ENCODE results near the gene VPS4B.
"Not testable (repeated sequence)": the region's sequence is repeated elsewhere in the genome, so short reads cannot be mapped to it uniquely, and the experiment has no call there.

The VPS4B gene

DNA sequence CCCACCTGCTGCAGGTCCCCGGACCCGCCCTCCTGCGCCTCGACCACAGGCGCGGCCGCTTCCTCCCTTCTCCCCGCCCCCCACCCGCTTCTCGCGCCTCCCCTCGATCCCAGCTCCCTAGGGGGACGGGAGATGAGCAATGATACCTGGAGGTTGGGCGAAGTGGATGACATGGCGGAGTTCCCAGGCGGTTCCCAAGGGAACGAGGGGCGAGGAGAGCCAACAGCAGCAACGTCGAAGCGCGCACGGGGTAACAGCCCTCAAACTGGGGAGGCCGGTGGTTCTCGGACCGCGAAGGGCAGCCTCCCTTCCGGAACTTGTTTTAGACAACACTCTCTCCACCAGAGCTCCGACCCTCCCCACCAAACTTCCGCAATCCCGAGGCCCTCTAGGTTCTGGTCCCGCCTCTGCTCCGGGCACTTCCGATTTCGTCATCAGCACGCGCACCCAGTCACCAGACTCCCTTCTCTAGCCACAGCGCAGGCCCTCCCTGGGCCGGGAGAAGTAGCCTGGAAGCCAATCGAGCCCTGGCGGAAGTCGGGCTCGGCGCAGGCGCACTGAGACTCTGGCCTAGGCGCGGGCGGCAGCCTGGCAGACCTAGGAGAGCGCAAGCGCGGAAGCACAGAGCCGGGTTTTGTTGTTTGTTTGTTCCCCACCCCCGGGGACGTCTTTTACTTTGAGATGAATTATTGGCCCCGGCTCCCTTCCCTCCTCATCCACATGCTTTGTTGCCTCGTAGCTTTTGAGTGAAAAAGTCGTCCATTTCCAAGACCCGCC, at the start of gene VPS4B:
TSS of gene VPS4B (minus strand) at position 390 of the 777 bp plus-strand sequence. CDS start at position 173, 217 bp downstream.
- DNase-seq, result peak; percentile 100

DNA sequence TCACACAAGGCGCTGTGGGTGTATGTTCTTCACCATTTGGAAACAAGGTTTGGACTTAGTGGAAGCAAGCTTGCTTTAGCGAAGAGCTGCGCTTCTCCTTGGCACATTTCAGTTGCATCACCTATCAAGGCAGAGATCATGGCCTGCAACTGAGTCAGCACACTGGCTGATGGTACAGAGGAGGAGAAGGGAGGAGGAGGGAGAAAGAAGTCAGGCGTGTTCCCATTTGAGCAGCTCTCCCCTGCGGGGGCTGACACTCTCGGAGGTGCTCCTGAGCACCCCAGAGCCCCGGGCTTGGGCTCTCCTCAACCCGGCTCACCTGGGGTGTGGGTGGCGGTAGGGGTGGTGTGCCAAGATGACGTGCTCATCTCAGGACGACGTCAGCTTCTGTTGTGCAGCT, 48.5 kb upstream of the VPS4B start:
- DNase-seq, result no peak

DNA sequence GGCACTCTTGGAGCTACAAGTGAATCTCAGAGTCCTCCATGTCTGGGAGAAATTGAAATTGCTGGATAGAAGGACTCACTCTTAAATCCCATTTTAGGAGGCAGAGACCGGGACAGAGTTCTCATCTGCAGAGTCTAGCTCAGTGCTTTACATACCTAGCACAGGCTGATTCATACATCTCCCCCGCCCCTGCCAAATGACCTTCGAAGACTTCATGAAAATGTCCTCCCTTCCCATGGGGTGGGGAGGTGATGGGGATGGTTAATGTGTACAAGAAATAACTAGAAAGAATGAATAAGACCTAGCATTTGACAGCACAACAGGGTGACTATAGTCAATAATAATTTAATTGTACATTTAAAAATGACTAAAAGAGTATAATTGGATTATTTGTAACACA, 46.3 kb upstream of the VPS4B start:
- no peak for DNase-seq

DNA sequence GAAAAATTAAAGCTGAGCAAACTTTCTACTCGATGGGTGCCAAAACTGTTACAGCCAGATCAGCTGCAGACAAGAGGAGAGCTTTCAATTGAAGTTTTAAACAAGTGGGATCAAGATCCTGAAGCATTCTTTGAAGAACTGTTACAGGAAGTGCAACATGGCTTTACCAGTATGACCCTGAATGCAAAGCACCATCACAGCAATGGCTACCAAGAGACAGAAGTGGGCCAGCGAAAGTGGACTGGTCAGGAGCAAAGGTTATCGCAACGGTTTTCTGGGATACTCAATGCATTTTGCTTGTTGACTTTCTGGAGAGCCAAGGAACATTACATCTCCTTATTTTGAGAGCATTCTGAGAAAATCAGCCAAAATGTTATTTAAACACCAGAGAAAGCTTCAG, 45.4 kb upstream of the VPS4B start:
- no peak for DNase-seq

DNA sequence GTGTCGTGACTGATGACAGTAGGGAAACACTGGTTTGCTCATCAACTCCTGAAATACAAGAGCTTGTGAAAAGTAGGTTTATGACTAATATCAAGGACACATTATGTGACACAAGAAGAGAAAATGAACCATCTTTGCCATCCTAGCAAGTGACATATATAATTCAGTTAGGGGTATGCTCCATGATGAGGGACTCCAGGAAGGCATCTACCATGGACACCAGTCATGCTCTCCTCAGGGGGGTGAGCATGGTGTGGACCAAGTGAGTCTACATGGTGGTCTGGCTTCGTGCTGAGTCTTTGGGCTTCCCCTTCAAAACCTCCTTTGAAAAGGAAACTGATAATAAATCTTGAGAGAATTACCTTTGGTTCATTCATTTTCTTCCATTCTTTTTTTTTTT, 42.8 kb upstream of the VPS4B start:
- DNase-seq, result no peak

DNA sequence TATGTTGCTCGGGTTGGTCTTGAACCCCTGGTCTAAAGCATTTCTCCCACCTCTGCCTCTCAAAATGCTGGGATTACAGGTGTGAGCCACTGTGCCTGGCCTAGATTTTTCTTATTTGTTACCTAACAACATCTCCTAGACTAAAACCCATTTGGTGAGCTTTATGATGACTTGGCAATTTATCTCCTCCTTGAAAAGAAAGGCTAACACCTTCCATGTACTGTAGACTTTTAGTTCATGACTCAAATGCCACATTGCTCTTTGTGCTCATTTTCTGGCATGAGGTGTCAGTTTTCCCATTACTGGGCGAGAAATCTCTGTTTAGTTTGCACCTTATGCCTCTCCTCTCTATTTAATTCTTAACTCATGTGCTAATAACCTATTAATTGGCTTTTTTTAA, 42.2 kb upstream of the VPS4B start:
- no peak for DNase-seq

DNA sequence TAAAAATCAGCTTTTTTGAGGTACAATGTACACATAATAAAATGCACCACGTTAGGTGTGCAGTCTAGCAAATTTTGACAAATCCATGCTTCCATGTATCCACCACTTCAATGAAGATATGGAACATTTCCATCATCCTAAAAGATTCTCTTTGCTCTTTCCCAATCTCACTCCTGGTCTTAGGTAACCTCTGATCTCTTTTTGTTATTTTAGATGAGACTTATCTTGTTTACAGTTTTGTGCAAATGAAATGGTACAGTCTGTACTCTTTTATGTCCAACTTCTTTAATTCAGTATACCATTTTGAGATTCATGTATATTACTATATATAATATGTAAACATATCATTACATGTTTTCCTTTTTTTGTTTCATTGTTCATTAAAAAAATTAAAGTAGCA, 38.1 kb upstream of the VPS4B start:
- DNase-seq, result no peak

DNA sequence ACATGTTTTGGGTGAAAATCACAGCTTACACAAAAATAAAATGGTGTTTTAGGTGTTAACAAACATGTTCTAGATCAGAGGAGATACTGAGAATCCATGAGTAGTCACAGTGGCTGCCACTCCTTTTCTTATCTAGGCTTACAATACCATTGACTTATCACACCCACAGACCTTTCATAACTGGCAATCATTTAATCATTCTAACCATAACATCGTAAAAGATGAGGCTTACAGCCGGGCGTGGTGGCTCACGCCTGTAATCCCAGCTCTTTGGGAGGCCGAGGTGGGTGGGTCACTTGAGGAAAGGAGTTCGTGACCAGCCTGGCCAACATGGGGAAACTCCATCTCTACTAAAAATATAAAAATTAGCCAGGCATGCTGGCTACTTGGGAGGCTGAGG, 35.7 kb upstream of the VPS4B start:
- no peak for DNase-seq

DNA sequence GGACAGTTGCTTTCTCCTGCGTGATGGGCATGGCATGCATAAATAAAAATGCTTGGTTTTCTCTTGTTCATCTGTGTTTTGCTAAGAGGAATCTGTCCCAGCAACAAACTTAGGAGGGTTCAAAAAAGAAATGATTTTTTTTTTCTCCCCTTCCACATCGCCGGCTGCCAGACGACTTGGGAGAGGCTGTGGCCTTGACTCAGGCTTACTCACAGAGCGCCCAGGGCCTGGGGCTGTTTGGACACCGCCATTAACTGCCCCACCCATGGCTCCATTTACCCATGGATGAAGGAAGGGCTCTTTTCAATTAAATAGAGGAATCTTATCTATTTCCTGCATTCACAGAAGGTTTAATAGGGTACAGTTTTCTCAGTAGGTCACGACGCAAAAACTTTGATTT, 32.2 kb upstream of the VPS4B start:
- DNase-seq, result no peak

DNA sequence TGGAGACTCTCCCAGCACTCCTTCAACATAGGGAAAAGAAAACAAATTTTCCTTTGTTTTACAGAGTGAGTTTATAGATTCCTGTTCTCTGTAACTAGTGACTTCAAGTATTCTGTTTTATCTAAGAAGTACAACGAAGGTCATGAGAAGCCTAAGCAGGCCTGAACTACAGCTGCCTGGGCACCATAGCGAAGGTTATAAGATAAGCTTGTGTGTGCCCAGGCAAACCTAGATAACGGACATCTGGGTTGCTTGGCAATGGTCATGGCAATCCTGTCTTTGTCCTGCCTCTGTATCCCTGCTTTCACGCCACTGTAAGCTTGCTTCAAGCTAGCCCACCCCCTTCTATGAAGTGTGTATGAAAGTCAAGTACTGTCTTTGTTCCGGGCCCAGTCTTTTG, 30.5 kb upstream of the VPS4B start:
- not testable (repeated sequence) for DNase-seq

DNA sequence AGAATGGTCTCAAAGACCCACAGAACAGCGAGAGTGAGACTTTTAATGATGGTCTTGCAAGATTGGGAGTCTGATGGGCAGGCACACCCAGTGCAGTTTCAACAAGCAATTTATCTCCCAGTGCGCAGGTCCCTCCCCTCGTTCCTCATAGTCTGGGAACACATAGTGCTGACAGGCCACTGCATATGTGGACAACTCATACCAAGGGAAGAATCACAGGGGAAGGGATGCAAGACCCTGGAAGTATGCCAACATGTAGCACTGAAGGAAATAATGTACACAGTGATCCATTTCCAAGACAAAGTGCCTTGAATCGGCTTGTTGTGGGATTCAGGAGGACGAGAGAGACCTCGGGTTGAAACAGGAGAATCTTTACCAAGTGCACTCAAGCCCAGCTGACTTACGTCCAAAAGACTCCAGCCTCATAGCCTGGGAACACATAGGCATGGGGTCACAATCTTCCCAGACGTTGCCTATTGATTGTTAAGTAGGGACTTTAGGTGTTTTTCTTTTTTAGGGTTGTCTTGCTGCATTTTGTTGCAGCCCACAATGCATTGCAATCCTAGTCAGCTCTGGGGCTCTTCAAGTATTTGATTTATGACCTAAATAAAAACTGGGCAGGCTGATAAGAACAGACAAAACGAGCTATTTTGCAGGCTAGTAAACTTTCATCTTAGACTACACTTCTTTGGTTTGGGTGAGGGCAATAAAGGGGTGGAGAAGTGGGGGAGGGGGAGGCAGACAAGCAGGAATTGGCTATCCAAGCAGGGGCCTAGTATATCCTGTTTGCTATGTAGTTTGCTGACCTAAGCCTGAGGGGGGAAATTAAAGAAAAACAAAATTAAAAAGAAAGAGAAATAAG, 29.8 kb upstream of the VPS4B start:
- DNase-seq, result no peak

DNA sequence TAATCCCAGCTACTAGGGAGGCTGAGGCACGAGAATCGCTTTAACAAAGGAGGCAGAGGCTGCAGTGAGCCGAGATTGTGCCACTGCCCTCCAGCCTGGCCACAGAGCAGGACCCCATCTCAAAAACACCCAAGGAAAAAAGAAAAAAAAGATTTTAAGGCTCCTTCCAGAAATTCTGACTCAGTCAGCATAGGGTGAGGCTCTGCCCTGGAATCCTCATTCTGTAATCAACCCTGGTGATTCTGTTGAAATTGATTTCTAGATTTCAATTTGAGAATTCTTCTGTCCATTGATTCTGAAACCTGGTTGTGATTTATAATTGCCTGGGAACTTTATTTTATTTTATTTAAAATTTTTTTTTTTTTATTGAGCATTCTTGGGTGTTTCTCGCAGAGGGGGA, 27.1 kb upstream of the VPS4B start:
- DNase-seq, result no peak

DNA sequence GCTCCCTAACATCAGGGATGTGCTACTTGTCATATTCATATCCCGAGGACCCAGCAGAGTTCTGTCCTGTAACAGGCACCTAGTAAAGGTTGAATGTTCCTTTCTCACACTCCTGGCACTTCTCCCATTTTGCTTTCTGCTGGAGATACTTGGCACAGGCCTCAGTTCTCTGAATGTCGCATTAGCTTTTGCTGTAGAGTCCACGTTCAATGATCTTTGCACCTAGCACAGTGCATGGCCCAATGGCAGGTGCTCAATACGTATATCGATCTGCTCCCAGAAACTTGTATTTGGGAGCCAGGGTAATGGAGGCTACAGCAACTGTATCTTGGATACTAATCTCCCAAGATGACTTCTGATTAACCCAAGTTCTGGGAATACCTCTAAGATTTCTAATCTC, 24.8 kb upstream of the VPS4B start:
- DNase-seq, result no peak

DNA sequence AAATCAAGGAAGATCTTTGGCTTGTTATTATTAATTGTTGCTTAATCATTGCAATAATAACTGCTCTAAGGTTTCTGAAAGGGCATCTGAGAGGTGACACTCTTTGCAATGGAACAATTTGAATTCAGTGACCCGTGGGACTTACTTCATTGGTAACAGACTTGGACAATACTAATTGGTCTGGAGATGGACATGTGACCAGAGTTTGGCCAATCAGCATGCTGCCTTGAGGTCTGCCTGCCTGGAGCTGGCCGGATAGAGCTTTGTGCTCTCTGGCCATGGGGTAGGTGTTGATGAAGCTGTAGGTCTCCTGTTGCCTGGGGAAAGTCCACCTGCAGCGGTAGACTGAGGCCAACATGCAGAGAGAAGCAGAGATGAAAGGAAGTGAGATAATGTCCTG, 24.0 kb upstream of the VPS4B start:
- DNase-seq, result no peak

DNA sequence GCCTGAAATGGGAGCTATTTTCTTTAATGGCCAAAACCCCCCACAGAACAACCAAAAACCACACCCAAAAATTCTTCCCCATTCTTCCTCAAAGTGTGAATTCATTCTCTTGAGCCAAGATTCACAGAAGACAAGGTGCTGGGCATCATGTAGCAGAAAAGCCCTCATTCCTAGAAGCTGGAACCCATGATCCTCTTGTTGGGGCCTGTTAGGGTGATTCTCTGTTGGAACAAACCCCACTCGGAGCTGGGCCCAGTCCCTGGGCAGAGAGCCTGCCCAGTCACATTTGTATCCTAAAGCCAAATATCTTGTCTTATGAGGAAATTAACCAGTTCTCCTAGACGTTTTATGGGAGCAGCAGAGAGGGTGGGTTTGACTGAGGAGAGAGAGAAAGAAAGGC, 22.8 kb upstream of the VPS4B start:
- DNase-seq, result no peak

DNA sequence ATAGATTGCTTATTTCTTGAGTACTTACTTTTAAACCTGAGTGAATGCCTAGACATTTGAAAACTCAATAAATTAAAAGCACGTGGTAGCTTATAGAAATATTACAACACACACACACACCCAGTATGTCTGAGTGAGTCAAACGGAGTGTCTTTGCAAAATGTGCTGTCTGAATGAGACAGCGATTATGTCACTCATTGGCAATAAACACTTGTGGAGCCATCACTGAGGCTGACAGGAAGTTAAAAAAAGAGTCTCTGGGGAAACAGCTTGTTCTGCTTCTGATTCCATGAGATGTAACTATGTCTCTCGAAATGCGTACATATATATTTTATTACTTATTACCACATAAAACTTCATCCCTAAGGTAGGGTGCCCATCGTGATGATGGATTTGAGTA, 22.3 kb upstream of the VPS4B start:
- DNase-seq, result peak; percentile 54

DNA sequence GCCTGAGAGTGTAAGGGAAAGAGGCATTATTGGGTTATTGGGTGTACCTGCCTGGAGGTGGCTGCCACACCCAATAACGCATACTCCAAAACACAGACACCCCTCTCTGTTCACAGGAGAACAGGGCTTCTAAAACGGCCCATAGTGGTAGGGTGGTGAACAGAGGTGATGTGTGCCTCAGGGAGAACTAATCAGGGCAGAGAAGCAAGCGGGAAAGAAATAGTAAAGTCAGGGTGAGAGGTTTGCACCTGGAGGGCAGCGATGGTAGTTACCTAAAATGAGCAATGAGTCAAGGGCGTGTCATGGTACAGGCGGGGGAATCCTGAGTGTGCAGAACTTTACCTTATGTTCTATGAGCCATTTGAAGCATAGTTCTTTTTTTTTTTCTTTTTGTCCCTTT, 21.6 kb upstream of the VPS4B start:
- no peak for DNase-seq

DNA sequence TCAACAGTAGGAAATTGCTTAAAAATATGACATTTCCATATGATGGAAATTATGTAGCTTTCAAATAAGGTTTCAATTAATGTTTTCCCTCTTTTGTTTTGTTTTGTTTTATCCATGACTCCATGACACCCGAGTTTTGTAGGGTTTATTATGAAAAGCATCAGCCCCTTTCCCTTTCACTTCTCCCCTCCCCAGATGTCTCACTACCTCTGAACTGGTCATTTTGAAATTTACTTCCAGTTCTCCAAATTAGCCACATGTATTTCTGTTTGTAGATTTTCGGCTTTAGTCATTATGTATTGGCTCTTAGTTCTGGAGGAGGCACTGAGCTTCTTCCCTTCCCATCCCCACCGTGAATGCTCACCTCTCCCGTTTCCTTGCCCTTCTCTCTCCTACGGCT, 18.6 kb upstream of the VPS4B start:
- no peak for DNase-seq

DNA sequence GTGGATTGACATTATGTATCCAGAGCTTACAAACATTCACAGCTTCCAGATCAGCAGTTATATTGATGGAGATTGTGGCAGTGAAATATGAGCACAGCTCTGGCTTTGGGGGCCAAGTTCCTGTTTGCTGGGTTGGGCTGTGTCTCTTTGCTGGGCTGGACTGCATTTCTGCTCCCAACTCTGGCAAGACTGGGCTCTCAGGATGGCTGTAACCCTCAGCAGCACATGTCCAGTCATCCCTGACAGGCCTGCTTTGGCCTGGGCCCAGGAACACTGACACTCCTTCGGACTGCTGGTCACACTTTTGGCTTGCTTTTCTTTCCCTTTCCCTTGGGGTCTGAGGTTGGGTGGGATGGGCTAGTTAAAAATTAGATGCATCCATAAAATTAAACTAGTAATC, 17.9 kb upstream of the VPS4B start:
- DNase-seq, result no peak

DNA sequence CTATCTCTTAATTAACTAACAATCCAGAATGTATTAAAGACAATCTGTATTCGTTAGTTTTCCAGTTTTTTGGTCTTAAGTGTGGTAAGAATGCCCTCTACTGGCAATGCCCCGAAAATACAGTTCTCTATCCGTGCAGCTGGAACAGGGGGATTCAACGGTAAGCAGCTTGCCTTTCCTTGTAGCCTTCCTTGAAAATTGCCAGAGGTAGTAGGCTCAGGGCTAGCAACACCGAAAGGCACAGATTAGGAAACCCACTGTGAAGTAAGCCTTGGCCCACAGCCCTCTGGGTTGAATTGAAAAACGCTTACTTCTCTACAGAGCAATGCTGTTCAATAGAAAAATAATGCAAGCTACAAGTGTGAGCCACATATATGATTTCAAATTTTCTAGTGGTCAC, 17.1 kb upstream of the VPS4B start:
- DNase-seq, result peak; percentile 35

DNA sequence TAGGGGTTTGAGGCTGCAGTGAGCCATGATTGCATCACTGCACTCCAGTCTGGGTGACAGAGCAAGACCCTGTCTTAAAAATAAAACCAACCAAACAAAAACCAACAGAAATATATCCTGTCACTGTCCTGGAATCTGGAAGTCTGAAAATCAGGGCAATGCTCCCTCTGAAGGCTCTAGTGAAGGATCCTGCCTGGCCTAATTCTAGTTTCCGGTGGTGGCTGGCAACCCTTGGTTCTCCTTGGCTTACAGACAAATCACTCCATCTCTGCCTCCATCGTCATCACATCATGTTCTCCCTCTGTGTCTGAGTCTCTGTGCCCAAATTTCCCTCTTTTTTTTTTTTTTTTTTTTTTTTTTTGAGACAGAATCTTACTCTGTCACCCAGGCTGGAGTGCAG, 15.9 kb upstream of the VPS4B start:
- no peak for DNase-seq

DNA sequence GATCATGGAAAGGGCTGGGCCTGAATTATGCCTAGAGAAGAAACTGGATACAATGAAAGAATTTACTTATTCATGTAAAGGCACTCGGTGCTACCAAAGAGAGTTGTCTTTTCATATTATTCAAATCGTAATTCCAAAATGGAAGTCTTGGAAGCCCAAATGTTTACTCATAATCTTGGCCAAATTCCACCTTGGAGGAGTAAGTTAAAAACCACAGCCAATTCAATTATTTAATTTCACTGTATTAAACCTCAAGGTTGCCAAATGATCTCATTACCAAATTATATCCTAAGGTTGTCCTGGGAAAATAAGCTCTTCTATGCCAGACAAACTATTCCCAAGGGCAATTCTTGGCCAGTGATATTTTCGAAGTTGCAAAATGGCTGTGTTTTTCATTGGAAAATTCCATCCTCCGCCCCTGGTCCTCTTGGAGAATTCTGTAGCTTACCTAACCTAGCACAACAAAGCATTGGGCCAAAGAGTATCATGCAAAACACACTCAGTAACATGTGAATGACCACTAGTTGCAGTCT, 11.1 kb upstream of the VPS4B start:
- DNase-seq, result no peak

DNA sequence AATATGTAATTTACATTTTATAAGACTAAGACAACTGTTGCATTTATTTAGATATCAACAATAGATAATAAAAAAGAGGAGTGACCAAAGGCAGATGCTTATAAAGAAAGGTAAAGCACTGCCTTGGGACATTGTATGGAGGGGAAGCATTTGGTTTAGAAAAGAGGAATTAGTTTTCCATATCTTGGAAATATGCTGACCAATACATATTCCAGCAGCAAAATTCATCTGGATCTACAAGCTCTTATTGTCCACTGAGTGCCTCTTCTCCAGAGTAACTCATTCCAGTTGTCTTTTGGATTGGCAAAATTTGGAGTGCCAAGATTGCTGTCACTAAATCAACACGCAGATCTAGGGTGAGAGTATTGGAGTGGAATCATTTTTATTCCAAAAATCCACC, 8.9 kb upstream of the VPS4B start:
- no peak for DNase-seq

DNA sequence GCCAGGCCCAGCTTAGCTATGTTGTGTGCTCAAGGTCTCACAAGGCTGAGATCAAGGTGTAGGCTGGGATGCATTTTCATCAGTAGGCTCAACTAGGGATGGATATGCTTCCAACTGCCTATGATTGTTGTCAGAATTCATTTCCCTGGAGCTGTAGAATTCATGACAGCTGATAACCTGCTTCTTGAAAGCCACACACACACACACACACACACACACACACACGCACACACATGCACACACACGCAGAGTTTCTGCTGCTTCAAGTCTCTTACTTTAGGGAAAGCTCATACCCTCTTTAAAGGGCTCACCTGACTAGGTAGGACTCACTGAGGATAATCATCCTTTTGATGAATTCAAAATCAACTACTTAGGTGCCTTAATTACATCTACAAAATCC, 8.2 kb upstream of the VPS4B start:
- DNase-seq, result no peak

All from CD4-positive, alpha-beta T cell treated with Interleukin-15 for 1 hour (primary cell).